ENCODE measurements around the gene MTIF3.

The MTIF3 gene

GRCh38 chr13:27496006-27496405 lies 45.6 kb upstream of the MTIF3 start:
- Histone ChIP-seq H3K27me3 (ENCODE audit: low read length) (no peaks in the 10 kb centered on the region), H3K9me2 (replicated peaks; ENCODE audit: insufficient read depth, low read length) (no peaks in the 10 kb centered on the region), H3K4me3 (ENCODE audit: insufficient read depth, low read length, poor library complexity, severe bottlenecking) (no peak overlapping the region), H3K27ac (ENCODE audit: low read depth, low read length) (no peak overlapping the region), H3K9ac (ENCODE audit: low read length) (no peak overlapping the region), H3F3A (ENCODE audit: insufficient read depth) (no peaks in the 10 kb centered on the region), H2AFZ (ENCODE audit: low read depth, low read length, severe bottlenecking) (no peak overlapping the region), H4K20me1 (ENCODE audit: low read depth, low read length) (no peaks in the 10 kb centered on the region), H3K9me3 (ENCODE audit: insufficient read depth, low read length) (no peaks in the 10 kb centered on the region), H3K79me2 (ENCODE audit: insufficient read depth, low read length) (no peaks in the 10 kb centered on the region), H3K36me3 (ENCODE audit: low read length) (no peaks in the 10 kb centered on the region), H3K4me2 (ENCODE audit: low read depth, low read length, poor library complexity, severe bottlenecking) (no peak overlapping the region)
- TF ChIP-seq EZH2phosphoT487 (conservative IDR thresholded peaks at IDR 0.05; ENCODE audit: low read length) (no peak), CTCF (IDR thresholded peaks at IDR 0.05; ENCODE audit: insufficient read depth, low read length, poor library complexity, severe bottlenecking) (no peak)

GRCh38 chr13:27495551-27495950 lies 45.2 kb upstream of the MTIF3 start:
- Histone ChIP-seq H2AFZ (ENCODE audit: low read depth, low read length, severe bottlenecking) (no peak overlapping the region), H3K4me2 (ENCODE audit: low read depth, low read length, poor library complexity, severe bottlenecking) (no peak overlapping the region), H3K9me2 (replicated peaks; ENCODE audit: insufficient read depth, low read length) (no peaks in the 10 kb centered on the region), H3K27me3 (ENCODE audit: low read length) (no peaks in the 10 kb centered on the region), H3K9me3 (ENCODE audit: insufficient read depth, low read length) (no peaks in the 10 kb centered on the region), H3K36me3 (ENCODE audit: low read length) (no peaks in the 10 kb centered on the region), H4K20me1 (ENCODE audit: low read depth, low read length) (no peaks in the 10 kb centered on the region), H3K79me2 (ENCODE audit: insufficient read depth, low read length) (no peaks in the 10 kb centered on the region), H3K9ac (ENCODE audit: low read length) (no peak overlapping the region), H3F3A (ENCODE audit: insufficient read depth) (no peaks in the 10 kb centered on the region), H3K4me3 (ENCODE audit: insufficient read depth, low read length, poor library complexity, severe bottlenecking) (no peak overlapping the region), H3K27ac (ENCODE audit: low read depth, low read length) (no peak overlapping the region)
- no peak for TF ChIP-seq EZH2phosphoT487 (conservative IDR thresholded peaks at IDR 0.05; ENCODE audit: low read length)
- TF ChIP-seq CTCF (IDR thresholded peaks at IDR 0.05; ENCODE audit: insufficient read depth, low read length, poor library complexity, severe bottlenecking): no peak

GRCh38 chr13:27493981-27494380 lies 43.6 kb upstream of the MTIF3 start:
- Histone ChIP-seq H2AFZ (ENCODE audit: low read depth, low read length, severe bottlenecking) (no peak overlapping the region), H3K36me3 (ENCODE audit: low read length) (no peaks in the 10 kb centered on the region), H3K9me3 (ENCODE audit: insufficient read depth, low read length) (no peaks in the 10 kb centered on the region), H3F3A (ENCODE audit: insufficient read depth) (no peaks in the 10 kb centered on the region), H3K79me2 (ENCODE audit: insufficient read depth, low read length) (no peaks in the 10 kb centered on the region), H4K20me1 (ENCODE audit: low read depth, low read length) (no peaks in the 10 kb centered on the region), H3K4me3 (ENCODE audit: insufficient read depth, low read length, poor library complexity, severe bottlenecking) (no peak overlapping the region), H3K27ac (ENCODE audit: low read depth, low read length) (no peak overlapping the region), H3K27me3 (ENCODE audit: low read length) (no peaks in the 10 kb centered on the region), H3K9ac (ENCODE audit: low read length) (no peak overlapping the region), H3K9me2 (replicated peaks; ENCODE audit: insufficient read depth, low read length) (no peaks in the 10 kb centered on the region), H3K4me2 (ENCODE audit: low read depth, low read length, poor library complexity, severe bottlenecking) (no peak overlapping the region)
- TF ChIP-seq CTCF (IDR thresholded peaks at IDR 0.05; ENCODE audit: insufficient read depth, low read length, poor library complexity, severe bottlenecking) (no peak), EZH2phosphoT487 (conservative IDR thresholded peaks at IDR 0.05; ENCODE audit: low read length) (no peak)
